GM10847 (cell line): ENCODE measurements around the gene CITED4.

Source experiments
- POLR2A ChIP-seq: IDR thresholded peaks from 2 replicates; pipeline ENCODE4 v1.6.1; 2011; ENCODE audit not compliant: insufficient read length; ENCODE audit errors: extremely low read depth

Gene CITED4

GRCh38 chr1:40836283-40836682 is 25.9 kb downstream of the CITED4 start:
- TF ChIP-seq POLR2A = no peak

- TF ChIP-seq POLR2A = no peak
Observed at GRCh38 chr1:40834968-40835545, 27.1 kb downstream of the CITED4 start.

- no peak for TF ChIP-seq POLR2A
Observed at GRCh38 chr1:40833979-40834378, 28.2 kb downstream of the CITED4 start.

- TF ChIP-seq POLR2A = no peak
Observed at GRCh38 chr1:40831001-40831732, 31.0 kb downstream of the CITED4 start.

GRCh38 chr1:40830419-40830943 is 31.7 kb downstream of the CITED4 start:
- no peak for TF ChIP-seq POLR2A

- TF ChIP-seq POLR2A = no peak
Observed at GRCh38 chr1:40829631-40830245, 32.4 kb downstream of the CITED4 start.

- TF ChIP-seq POLR2A = no peak
Observed at GRCh38 chr1:40825996-40826395, 36.2 kb downstream of the CITED4 start.

- no peak for TF ChIP-seq POLR2A
Observed at GRCh38 chr1:40825435-40825788, 36.8 kb downstream of the CITED4 start.

GRCh38 chr1:40824591-40825434 is 37.4 kb downstream of the CITED4 start:
- no peak for TF ChIP-seq POLR2A

- TF ChIP-seq POLR2A = no peak
Observed at GRCh38 chr1:40823983-40824382, 38.2 kb downstream of the CITED4 start.

GRCh38 chr1:40823345-40823744 is 38.8 kb downstream of the CITED4 start:
- no peak for TF ChIP-seq POLR2A

- TF ChIP-seq POLR2A = no peak
Observed at GRCh38 chr1:40822890-40823289, 39.3 kb downstream of the CITED4 start.

- no peak for TF ChIP-seq POLR2A
Observed at GRCh38 chr1:40820911-40821693, 41.1 kb downstream of the CITED4 start.

- TF ChIP-seq POLR2A = no peak
Observed at GRCh38 chr1:40820251-40820797, 41.8 kb downstream of the CITED4 start.

- no peak for TF ChIP-seq POLR2A
Observed at GRCh38 chr1:40819101-40819500, 43.1 kb downstream of the CITED4 start.
